ENCODE measurements around the gene PTGES.
"Not testable (repeated sequence)": the region's sequence is repeated elsewhere in the genome, so short reads cannot be mapped to it uniquely, and the experiment has no call there.

Gene PTGES, protein sequence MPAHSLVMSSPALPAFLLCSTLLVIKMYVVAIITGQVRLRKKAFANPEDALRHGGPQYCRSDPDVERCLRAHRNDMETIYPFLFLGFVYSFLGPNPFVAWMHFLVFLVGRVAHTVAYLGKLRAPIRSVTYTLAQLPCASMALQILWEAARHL

DNA sequence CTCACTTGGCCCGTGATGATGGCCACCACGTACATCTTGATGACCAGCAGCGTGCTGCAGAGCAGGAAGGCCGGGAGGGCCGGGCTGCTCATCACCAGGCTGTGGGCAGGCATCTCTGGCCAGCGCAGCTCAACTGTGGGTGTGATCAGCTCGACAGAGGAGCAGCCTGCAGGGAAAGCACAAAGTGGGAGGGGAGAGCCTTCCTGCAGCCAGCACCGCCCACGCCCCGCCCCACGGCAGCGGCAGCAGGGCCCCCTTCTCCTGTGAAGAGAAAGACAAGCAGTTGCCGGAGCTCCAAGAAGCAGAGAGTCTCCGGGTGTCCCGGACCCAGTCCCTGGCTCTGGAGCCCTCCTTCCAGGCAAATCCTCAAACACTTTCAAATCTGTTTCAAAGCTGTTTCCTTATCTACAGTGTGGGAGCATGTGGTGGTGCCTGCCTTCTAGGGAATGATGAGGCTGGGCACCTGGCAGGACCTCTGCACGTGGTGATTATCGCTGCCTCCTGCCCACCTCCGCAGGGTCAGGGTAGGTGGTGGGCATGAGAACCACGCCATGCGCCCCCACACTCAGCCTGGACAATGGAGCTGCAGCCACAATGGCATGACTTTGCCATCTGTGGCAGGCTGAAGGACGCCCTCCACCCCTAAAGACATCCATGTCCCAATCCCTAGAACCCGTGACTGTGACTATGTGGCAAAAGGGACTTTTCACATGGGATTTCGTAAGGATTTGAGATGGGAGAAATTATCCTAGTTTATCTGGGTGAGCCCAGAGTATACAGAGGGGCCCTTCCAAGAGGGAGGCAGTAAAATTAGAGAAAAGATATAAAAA, at the start of gene PTGES:
PTGES (minus strand) TSS at position 143 of the 830 bp plus-strand sequence; CDS start at position 113, 30 bp downstream.
- peak; percentile 17 to 32 for DNase-seq (ENCODE audit: low read depth in 2 of 2)

DNA sequence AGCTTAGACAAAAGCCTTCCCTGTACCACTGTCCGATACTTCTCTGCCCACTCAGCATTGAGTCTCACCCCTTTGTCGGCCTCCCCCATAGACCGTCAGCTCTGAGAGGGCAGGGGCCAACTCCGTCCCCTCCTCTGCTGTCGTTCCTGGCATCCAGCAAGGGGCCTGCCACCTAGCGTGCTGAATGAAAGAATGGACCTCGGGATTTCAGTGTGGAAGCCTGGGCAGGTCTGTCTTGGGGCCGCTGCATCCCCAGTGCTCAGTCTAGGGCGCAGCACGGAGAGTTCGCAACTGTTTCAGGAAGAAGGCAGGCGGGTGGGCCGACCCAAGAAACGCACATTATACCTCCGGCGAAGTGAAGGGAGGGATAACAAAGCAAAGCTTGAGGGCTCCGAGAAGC, 48.7 kb upstream of the PTGES start:
- DNase-seq (ENCODE audit: low read depth in 2 of 2) = no peak

DNA sequence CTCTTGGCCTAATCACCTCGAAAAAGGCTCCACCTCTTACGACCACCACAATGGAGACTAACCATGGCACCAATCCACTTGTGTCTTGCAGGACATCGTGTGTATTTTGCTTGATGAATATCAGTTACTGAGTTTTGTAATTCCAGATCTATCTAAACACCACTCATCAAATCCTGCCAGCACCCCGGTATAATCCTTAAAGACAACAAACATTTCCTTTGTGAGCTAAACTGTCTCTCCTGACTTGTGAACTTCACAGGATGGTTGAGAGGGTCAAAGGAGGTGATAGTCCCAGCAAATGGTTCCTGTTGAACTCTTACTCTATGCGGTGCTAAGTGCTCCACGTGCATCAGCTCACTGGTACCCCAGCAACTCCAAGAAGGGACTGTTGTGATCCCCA, 46.1 kb upstream of the PTGES start:
- no peak for DNase-seq (ENCODE audit: low read depth in 2 of 2)

DNA sequence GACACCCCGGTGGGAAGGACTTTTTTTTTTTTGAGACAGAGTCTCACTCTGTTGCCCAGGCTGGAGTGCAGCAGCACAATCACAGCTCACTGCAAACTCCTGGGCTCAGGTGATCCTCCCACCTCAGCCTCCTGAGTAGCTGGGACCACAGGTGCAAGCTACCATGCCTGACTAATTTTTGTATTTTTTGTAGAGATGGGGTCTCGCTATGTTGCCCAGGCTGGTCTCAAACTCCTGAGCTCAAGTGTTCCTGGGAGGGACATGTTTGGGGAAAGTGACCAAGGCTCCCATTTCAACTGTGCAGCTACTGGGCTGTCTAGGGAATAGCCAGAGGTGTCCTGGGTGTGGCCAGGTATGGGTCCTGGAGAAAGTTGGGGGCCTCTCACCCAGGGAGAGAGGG, 43.2 kb upstream of the PTGES start:
- not testable (repeated sequence) for DNase-seq (ENCODE audit: low read depth in 2 of 2)

DNA sequence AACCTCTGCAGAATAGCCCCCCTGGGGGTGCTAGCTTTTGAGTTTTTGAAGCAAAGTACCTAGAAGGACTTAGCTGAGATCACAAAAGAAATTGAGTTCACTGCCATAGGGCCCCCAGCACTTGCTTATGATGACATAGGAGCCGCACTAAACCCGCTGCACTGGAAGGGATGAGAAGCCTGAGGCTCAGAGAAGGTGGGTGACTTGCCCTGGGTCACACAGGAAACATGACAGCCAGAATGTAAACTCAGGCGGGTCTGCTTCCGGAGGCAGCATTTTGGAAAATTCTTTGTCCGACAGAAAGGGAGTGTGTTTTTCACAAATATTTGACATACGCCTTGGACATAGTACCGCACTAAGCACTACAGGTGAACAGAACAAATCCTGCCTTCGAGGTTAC, 41.7 kb upstream of the PTGES start:
- no peak for DNase-seq (ENCODE audit: low read depth in 2 of 2)

DNA sequence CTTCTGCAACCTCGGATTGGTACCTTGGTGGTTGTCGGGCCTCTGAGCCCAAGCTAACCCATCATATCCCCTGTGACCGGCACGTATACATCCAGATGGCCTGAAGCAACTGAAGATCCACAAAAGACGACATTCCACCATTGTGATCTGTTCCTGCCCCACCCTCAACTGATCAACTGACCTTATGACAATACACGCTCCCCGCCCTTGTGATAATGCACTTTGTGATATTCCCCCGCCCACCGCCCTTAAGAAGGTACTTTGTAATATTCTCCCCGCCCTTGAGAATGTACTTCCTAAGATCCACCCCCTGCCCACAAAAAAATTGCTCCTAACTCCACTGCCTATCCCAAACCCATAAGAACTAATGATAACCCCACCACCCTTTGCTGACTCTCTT, 33.6 kb upstream of the PTGES start:
- no peak for DNase-seq (ENCODE audit: low read depth in 2 of 2)

DNA sequence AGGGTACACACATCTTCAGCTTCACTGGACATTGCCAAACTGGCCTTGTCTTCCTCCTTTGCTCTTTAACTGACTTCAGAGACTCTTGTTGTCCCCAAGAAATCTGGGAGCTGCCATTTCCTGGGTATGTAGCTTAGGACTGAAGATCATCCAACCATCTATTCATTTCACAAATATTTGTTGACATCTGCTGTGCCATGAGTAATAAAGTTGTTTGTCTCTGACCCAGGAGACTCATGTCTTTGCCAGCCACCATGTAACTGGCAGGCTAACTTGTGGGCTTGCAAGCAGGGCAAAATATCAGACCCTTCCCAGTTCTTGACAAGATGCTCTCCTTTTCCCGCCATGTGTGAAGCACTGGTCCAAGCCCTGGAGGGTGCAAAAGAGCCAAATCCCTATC, 33.0 kb upstream of the PTGES start:
- DNase-seq (ENCODE audit: low read depth in 2 of 2) = no peak

DNA sequence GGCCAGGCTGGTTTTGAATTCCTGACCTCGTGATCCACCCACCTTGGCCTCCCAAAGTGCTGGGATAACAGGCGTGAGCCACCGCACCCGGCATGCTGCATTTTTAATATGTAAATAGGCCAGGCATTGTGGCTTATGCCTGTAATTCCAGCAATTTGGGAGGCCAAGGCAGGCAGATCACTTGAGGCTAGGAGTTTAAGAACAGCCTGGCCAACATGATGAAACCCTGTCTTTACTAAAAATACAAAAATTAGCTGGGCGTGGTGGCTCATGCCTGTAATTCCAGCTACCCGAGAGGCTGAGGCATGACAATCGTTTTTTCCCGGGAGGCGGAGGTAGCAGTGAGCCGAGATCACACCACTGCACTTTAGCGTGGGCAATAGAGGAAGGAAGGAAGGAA, 32.1 kb upstream of the PTGES start:
- not testable (repeated sequence) for DNase-seq (ENCODE audit: low read depth in 2 of 2)

DNA sequence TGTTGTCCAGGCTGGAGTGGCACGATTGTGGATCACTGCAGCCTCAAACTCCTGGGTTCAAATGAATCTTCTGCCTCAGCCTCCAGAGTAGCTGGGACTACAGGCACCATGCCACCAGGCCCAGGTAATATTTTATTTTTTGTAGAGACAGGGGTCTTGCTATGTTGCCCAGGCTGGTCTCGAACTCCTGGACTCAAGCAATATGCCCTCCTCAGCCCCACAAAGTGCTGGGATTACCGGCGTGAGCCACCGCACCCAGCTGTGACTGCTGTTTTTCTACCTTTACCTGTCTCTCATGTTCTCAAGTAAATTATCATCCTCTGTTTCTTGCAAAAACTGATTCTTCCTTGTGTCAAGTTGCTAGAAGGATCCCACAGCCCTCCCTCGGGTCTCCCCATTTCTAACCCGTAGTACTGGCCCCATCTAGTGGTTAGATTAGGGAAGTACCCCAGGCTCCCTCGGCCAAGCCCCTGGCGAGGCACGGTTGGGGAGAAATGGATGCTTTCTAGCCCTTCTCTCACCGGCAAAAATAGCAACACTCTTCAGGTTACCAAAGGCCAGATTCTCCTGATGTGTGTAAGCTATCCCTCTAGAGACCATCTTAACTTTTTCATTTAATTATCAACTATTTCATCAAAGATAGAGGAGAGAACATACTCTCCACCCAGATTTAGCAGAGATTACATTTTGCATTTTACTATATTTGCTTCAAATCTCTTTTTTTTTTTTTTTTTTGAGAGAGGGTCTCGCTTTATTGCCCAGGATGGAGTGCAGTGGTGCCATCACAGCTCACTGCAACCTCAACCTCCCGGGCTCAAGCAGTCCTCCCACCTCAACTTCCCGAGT, 30.9 kb upstream of the PTGES start:
- DNase-seq (ENCODE audit: low read depth in 2 of 2) = peak; percentile 16 to 48

DNA sequence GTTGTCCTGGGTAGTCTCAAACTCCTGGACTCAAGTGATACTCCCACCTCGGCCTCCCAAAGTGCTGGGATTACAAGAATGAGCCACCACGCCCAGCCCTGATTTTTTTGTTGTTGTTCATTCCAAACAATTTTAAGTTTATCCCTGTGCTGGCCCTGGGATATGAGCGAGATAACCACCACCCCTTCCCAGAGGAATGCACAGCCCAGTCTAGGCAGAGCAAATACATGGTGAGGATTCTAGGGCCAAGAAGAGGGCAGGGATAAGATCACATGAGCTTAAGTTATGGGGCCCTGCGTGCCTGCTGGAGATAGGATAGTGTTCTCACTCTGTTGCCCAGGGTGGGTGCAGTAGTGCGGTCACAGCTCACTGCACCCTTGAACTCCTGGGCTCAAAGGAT, 29.1 kb upstream of the PTGES start:
- DNase-seq (ENCODE audit: low read depth in 2 of 2) = no peak

DNA sequence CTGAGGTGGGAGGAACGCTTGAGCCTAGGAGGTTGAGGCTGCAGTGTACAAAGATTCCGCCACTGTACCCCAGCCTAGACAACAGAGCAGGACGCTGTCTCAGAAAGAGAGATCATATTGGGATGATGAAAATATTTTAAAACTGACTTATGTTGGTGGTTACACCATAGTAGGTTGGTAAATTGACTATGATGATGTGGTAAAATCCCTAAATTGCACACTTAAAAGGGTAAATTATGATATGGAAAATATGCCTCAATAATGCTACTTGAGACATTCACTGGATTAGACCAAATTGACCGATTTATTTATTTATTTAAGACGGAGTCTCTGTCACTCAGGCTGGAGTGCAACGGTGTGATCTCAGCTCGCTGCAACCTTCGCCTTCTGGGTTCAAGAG, 28.3 kb upstream of the PTGES start:
- DNase-seq (ENCODE audit: low read depth in 2 of 2) = no peak

DNA sequence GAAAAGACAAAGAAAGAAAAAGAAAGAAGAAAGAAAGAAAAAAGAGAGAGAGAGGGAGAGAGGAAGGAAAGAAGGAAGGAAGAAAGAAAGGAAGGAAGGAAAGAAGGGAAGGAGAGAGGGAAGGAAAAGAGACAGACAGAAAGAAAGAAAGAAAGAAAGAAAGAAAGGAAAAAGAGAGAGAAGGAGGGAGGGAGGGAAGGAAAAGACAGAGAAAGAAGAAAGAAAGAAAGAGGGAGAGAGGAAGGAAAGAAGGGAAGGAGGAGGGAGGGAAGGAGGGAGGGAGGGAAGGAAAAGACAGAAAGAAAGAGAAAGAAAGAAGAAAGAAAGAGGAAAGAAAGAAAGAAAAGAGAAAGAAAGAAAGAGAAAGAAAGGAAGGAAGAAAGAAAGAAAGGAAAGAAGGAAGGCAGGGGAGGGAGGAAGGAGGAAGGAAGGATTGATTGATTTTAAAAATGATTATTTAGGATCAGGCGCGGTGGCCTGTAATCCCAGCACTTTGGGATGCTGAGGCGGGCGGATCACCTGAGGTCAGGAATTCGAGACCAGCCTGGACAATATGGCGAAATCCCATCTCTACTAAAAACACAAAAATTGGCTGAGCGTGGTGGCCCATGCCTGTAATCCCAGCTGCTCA, 26.8 kb upstream of the PTGES start:
- no peak for DNase-seq (ENCODE audit: low read depth in 2 of 2)

DNA sequence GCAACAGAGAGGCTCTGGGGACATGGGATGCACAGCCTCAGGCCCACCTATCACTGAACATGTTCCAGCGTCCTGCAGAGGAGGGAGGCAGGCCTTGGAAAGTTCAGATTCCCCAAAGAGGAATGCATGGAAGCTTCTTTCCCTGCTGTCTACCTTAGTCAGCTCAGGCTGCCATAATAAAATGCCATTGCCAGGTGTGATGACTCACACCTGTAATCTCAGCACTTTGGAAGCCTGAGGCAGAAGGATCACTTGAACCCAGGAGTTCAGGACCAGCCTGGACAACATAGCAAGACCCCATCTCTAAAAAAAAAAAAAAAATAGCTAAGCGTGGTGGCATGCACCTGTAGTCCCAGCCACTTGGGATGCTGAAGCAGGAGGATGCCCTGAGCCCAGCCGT, 25.6 kb upstream of the PTGES start:
- DNase-seq (ENCODE audit: low read depth in 2 of 2) = no peak

DNA sequence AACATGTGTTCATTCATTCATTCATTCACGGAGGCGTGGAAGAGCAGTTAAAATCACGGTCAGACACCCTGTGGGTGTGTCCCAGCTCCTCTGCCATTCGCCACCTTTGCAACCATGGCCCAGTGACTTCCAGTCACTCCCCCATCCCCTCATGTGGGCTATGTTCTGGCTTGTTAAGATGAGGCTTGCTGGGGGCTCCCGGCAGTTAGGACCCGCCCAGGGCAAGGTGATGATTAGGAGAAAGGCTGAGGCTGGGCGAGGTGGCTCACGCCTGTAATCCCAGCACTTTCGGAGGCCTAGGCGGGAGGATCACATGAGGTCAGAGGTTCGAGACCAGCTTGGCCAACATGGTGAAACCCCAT, 24.9 kb upstream of the PTGES start:
- no peak for DNase-seq (ENCODE audit: low read depth in 2 of 2)

DNA sequence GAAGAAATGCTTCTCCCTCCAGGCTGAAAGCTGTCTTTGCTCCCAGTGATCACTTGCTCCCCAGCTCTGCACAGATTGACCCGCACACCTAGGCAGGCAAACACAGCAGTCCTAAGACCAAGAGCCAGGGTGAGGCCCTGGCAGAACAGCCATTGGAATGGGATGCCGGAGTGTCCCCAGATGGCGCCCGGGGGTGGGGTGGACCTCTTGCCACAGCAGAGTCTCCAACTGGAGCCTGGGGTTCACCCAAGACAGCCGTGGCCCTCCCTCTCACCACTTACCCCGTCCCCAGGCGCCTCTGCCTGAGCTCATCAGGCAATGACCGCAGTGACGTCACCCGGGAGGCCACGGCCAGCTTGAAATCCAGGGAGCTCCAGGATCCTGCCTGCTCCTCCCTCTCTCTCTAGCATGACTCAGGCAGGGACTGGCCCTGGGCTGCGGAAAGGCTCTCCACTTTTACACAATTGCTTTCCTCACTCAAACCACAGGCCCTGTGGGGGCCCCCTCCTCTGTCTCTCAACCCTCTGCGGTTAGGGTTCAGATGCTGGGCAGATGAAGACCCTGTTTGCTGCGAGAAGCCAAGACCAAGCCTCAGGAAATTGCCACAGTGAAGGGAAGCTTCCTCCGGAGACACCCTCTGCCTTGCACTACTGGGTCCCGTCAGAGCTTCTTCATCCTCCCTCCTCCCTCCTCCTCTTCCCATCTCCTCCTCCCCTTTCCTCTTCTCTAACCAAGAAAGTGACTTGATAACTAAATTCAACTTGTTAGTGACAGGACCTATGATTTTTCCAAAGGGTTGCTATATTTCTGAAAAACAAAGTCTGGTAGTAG, 24.3 kb upstream of the PTGES start:
- DNase-seq (ENCODE audit: low read depth in 2 of 2) = peak; percentile 21 to 34

DNA sequence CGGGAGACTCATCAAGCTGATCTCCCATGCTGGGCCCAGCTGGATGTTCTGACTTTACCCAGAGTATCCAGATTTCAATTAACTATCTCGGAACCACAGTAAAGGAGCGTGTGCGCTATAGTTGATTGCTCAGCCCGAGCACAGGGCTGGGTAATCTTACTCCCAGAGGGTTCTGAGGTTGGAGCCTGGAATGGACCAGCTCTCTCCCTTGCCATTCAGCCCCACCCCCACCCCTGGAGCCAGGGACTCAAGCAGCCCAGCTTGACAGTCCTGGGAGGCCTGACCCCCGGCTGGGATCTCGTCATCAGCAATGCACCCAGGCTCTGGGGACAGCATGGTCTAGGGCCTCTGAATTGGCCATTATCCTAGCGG, 23.7 kb upstream of the PTGES start:
- no peak for DNase-seq (ENCODE audit: low read depth in 2 of 2)

DNA sequence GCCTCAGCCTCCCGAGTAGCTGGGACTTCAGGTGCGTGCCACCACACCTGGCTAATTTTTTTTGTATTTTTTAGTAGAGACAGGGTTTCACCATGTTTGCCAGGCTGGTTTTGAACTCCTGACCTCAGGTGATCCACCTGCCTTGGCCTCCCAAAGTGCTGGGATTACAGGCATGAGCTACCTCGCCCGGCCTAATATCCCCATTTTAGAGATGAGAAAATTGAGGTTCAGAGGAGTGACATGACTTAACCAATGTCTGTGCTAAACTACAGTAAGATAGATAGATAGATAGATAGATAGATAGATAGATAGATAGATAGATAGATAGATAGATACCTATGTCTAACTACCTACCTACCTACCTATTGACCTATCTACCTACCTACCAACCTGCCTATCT, 23.3 kb upstream of the PTGES start:
- not testable (repeated sequence) for DNase-seq (ENCODE audit: low read depth in 2 of 2)

DNA sequence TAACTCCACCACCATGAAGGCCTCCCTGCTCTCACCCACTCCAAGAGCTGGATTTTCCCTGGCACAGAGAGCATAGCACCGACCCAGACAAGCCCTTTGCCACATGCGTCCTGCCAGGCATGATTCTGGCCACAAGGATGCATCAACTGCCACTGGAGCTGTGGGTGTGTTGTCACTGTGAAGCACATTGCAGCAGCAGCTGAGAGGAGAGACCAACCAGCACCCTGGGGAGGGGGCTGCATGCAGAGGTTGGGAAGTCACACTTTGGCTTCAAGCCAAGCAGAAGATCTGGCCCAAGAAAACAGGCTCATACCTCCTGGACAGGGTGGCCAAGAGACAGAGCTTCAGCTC, 22.6 kb upstream of the PTGES start:
- DNase-seq (ENCODE audit: low read depth in 2 of 2) = no peak

DNA sequence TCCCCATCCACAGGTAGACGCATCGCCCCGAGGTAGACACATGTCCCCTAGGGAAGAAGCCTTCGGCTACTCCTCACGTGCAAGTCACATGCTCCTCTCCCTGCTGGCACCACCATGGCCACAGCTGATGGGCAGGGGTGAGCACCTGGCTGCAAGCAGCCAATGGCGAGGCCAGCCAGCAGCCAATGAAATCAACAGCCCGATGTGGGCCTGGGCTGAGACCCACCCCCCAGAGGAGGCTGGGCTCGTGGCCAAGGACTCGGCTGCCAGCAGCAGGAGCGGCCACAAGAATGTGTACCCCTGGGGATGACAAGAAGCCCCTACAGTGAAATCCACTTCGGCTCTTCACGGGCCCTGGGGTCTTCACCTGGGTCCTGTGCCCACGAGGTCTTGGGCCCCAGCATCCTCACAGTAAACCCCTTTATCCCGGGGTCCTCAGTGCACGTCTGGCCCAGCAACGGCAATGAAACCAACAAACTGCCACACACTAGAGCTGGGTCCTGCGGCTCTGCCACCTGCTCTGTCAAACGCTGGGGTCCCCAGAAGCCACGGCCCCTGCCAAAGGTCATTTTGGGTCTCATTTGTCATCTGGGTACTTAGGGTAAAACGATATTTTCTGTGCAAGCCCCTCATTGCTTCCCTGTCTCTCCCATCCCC, 22.1 kb upstream of the PTGES start:
- no peak for DNase-seq (ENCODE audit: low read depth in 2 of 2)

DNA sequence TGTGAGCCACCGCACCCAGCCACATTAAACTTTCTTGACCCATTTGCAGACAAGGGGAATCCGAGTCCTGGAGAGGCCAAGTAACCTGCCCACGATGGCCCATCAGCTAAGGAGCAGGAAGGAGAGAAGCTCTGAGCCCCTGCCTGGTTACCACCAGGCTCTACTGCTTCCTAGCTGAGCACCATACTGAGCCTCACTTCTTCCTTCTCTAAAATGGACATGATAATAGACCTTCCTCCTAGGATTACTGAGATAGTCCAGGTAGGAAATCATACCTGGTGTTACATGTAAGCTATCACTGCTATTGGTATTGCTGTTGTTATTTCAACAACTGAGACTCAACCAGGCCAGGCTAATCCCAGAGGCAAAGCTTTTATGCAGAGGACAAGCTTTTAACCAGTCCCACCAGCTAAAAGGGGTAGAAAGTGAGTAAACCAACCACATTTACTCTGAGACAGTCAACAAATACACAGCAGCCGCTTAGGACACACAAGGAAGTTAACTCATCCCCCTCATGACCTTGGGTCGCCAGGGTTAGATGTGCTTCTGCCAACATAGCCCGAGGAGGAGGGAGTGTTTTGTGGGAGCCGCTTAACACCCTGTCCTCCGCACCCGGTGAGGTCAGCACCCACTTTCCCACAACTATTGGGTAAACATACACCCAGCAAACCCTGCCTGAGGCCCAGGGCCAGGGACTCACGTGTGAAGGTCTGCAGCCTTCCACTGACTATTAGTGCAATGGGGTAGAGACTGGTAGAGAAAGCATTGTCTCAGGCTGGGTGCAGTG, 20.6 kb upstream of the PTGES start:
- no peak for DNase-seq (ENCODE audit: low read depth in 2 of 2)

All from stimulated activated CD8-positive, alpha-beta memory T cell treated with anti-CD3 and anti-CD28 coated beads, Interleukin-15, amount 100 ng/mL, for 4 hours (primary cell).